Heart left ventricle (tissue), 13 donors: Measurements from ENCODE around the gene ANKRD33.

Experiments used
- POLR2A ChIP-seq, 2 donors: fragments of 450-650 bp; IDR thresholded peaks; one replicate each; pipeline ENCODE4 v1.6.1; 2017; ENCODE audit warnings: antibody characterized with exemption in 2 of 2, mild to moderate bottlenecking in 2 of 2, moderate library complexity in 2 of 2
- TF ChIP-seq, protein P1 (sequence below), 12 donors: fragments of 200-600 bp; sonication (generic) in 4 of 12; IDR thresholded peaks; one replicate each; pipeline versions ENCODE4 v1.5.0 to v1.8.0; 2018 to 2022; ENCODE audit warnings: antibody characterized with exemption in 12 of 12, mild to moderate bottlenecking in 5 of 12
- donor health status: ischemic (EF 13 %, LVEDD 7.1; RV severe dilation, severe dysfunction).
- donor health status: DM: no; HTN: yes; CAD: no.
- donor health status: DM: no; HTN: no; CAD: no.
- donor health status: ischemic (EF 25% LVEDD 6.9; RV normal size, moderate dysfunction).
- donor health status: ischemic (EF 25% LVEDD 5.7; RV mildly dilated, moderate dysfunction).
- donor health status: ischemic (EF 35%, LVEDD 5.7; RV mildly dilated, moderate dysfunction).
- donor health status: nonischemic (EF 11% LVEDD 7.7; RV severe dilation, severe dysfunction).
- donor health status: DM: yes; HTN: yes; CAD: no.
- donor health status: PGD.
- donor health status: ischemic (EF 29% LVEDD 5.4; RV normal size, mild dysfunction).
- donor health status: nonischemic (EF 23%, LVEDD 6.1; RV moderate dilation, normal function).

DNA sequence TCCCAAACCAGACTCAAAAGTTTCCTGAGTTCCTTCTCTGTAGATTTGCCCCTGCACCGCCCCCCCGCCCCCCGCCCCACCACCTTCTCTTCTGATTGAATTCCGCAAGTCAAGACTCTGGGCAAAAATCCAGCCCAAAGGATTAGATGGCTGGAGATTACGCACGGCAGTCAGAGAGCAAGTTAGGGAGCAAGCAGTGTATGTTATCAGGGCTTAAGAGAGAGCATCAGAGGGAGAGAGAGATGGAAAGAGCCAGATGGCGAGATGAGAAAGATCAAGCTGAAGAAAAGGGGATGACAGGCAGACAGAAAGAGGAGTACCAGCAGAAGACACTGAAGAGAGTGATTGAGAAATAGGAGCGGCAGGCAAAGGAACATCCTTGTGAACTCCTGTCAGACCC is 13.9 kb upstream of the ANKRD33 start:
- TF ChIP-seq, protein P1, sequence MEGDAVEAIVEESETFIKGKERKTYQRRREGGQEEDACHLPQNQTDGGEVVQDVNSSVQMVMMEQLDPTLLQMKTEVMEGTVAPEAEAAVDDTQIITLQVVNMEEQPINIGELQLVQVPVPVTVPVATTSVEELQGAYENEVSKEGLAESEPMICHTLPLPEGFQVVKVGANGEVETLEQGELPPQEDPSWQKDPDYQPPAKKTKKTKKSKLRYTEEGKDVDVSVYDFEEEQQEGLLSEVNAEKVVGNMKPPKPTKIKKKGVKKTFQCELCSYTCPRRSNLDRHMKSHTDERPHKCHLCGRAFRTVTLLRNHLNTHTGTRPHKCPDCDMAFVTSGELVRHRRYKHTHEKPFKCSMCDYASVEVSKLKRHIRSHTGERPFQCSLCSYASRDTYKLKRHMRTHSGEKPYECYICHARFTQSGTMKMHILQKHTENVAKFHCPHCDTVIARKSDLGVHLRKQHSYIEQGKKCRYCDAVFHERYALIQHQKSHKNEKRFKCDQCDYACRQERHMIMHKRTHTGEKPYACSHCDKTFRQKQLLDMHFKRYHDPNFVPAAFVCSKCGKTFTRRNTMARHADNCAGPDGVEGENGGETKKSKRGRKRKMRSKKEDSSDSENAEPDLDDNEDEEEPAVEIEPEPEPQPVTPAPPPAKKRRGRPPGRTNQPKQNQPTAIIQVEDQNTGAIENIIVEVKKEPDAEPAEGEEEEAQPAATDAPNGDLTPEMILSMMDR (IDR thresholded peaks at IDR 0.05): no peak
- TF ChIP-seq POLR2A (IDR thresholded peaks at IDR 0.05): no peak
